ENCODE measurements around the gene PI4KA.
"Not testable (repeated sequence)": the region's sequence is repeated elsewhere in the genome, so short reads cannot be mapped to it uniquely, and the experiment has no call there.

Gene PI4KA

GRCh38 chr22:20858615-20859416 lies at the start of gene PI4KA, which contains the start of gene SNAP29:
TSS of gene PI4KA (minus strand) at chr22:20858811. CDS start at chr22:20858725, 86 bp downstream.
TSS of gene SNAP29 (plus strand) at chr22:20859007. CDS start at chr22:20859111, 104 bp downstream.
- Mint-ChIP-seq H3K4me3 (peak within 1 kb of the TSS; percentile 92), H3K36me3 (peaks cover 56% of the 10 kb centered on the region), H3K9me3 (no peaks in the 10 kb centered on the region), H3K27ac (peak within 1 kb of the TSS; percentile 91), H3K4me1 (peaks cover 55% of the 10 kb centered on the region)
- peak; percentile 93 to 99 for DNase-seq (ENCODE audit: low spot score in 2 of 2)
- ATAC-seq: peak; percentile 95

DNA sequence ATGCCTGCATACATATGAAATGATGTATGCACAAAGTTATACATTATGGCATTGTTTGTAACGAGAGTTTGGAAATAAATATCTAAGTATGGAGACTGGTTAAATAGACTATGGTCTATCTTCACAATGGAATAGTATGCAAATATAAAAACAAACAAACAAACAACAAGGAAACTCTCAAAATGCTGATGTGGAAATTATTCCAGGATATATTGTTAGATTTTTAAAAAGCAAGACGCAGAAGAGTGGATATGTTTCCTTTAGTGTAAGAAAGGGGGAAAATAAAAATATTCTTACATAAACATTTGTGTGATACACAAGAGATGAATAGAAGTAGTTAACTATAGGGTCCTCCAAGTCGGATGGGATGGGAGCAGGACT lies 47.8 kb upstream of the PI4KA start:
- Mint-ChIP-seq H3K4me1 (no peaks in the 10 kb centered on the region), H3K36me3 (no peaks in the 10 kb centered on the region), H3K27ac (no peak overlapping the region), H3K9me3 (no peaks in the 10 kb centered on the region), H3K4me3 (no peak overlapping the region)
- ATAC-seq: no peak
- DNase-seq (ENCODE audit: low spot score in 2 of 2): no peak

DNA sequence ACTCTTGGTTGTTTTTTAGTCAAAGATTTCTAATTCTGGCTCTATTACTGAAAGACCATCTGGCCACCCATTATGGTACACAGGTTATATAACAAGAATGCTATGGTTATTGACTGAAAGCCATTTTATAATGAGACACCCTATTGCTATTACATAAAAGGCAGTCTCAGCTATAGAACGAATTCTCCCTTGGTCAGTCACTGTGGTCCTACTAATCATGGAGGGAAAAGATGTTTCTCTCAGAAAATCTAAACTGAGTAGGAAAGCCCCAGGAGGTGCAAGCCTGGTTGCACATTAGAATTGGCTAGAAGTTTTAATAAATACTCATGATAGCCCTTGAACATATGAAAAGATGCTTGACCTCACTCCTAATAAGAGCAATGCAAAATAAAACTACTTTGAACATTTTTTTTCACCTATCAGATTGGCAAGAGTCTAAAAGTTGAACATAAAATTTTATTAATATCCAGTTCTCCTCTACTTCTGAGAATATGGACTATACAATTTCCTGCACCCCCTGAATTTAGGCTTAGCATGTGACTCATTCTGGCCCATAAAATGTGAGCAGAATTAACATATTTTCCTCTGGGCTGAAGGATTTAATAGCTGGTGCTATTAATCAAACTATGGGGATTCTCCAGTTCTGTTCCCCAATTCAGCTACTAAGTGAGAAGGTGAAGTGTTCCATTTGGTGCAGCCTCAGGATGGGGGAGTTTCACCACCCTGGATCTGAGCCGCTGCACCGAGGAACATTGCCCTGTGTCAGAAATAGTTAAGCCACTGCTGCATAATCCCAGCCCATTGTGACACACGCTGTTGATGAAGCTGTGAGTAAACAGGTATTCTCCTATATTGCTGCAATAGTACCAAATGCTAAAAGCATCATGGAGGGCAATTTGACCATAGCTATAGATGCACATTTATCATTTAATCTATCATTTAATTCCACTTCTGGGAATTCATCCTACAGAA lies 47.1 kb upstream of the PI4KA start:
- no peak overlapping the region for H3K27ac Mint-ChIP-seq
- DNase-seq (ENCODE audit: low spot score in 2 of 2): no peak
- no peak for ATAC-seq
- no peaks in the 10 kb centered on the region for H3K36me3 Mint-ChIP-seq
- no peaks in the 10 kb centered on the region for H3K4me1 Mint-ChIP-seq
- no peaks in the 10 kb centered on the region for H3K9me3 Mint-ChIP-seq
- H3K4me3 Mint-ChIP-seq: no peak overlapping the region

- H3K4me3 Mint-ChIP-seq: no peak overlapping the region
Measured at GRCh38 chr22:20904980-20905355, 46.4 kb upstream of the PI4KA start.

GRCh38 chr22:20904008-20904979 lies 45.7 kb upstream of the PI4KA start:
- H3K4me1 Mint-ChIP-seq: no peaks in the 10 kb centered on the region
- no peaks in the 10 kb centered on the region for H3K36me3 Mint-ChIP-seq
- H3K27ac Mint-ChIP-seq: no peak overlapping the region
- H3K9me3 Mint-ChIP-seq: no peaks in the 10 kb centered on the region
- DNase-seq (ENCODE audit: low spot score in 2 of 2): no peak
- no peak overlapping the region for H3K4me3 Mint-ChIP-seq
- peak; percentile 40 for ATAC-seq

More at GRCh38 chr22:20904980-20905355, 46.4 kb upstream of the PI4KA start:
- Mint-ChIP-seq H3K36me3 (no peaks in the 10 kb centered on the region), H3K27ac (no peak overlapping the region), H3K9me3 (no peaks in the 10 kb centered on the region), H3K4me1 (no peaks in the 10 kb centered on the region)
- no peak for DNase-seq (ENCODE audit: low spot score in 2 of 2)
- no peak for ATAC-seq

- Mint-ChIP-seq H3K4me3 (no peak overlapping the region), H3K27ac (no peak overlapping the region), H3K4me1 (no peaks in the 10 kb centered on the region), H3K9me3 (no peaks in the 10 kb centered on the region), H3K36me3 (no peaks in the 10 kb centered on the region)
- ATAC-seq (no peak), DNase-seq (ENCODE audit: low spot score in 2 of 2) (no peak)
Measured at GRCh38 chr22:20903093-20903492, 44.5 kb upstream of the PI4KA start.

- not testable (repeated sequence) for H3K9me3 Mint-ChIP-seq; H3K4me3 Mint-ChIP-seq; H3K27ac Mint-ChIP-seq; ATAC-seq; DNase-seq (ENCODE audit: low spot score in 2 of 2); H3K4me1 Mint-ChIP-seq; H3K36me3 Mint-ChIP-seq
Measured at GRCh38 chr22:20901093-20902033, 42.8 kb upstream of the PI4KA start.

- DNase-seq (ENCODE audit: low spot score in 2 of 2) (no peak), ATAC-seq (no peak)
- H3K4me1 Mint-ChIP-seq: no peaks in the 10 kb centered on the region
- H3K27ac Mint-ChIP-seq: no peak overlapping the region
- H3K9me3 Mint-ChIP-seq: no peaks in the 10 kb centered on the region
- H3K4me3 Mint-ChIP-seq: no peak overlapping the region
- peaks cover 6% of the 10 kb centered on the region for H3K36me3 Mint-ChIP-seq
Measured at GRCh38 chr22:20899827-20900423, 41.3 kb upstream of the PI4KA start.

DNA sequence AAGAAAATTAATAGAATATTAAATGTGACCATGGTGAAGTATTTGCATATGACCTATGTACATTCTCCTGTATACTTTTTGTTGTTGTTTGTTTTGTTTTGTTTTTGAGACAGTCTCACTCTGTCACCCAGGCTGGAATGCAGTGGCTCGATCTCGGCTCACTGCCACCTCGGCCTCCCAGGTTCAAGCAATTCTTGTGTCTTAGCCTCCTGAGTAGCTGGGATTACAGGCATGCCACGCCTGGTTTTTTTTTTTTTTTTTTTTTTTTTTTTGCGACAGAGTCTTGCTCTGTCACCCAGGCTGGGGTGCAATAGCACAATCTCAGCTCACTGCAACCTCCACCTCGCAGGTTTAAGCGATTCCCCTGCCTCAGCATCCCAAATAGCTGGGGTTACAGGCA lies 39.1 kb upstream of the PI4KA start:
- not testable (repeated sequence) for H3K4me3 Mint-ChIP-seq; H3K27ac Mint-ChIP-seq; DNase-seq (ENCODE audit: low spot score in 2 of 2); ATAC-seq; H3K4me1 Mint-ChIP-seq; H3K36me3 Mint-ChIP-seq; H3K9me3 Mint-ChIP-seq

DNA sequence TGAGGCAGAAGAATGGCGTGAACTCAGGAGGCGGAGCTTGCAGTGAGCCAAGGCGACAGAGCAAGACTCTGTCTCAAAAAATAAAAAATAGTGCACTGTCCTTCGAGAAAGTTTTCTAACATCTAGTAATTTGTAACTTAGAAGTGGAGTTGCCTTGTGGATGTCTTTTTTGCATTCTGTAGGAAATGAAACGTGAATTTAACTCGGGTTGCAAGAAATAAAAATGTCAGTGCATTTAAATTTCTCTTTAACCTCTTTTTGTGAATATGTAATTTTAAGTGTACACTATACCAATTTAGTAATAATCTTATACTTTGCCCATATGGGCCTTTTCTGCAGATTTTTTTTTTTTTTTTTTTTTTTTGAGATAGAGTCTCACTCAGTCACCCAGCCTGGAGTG lies 32.4 kb upstream of the PI4KA start:
- H3K4me3 Mint-ChIP-seq: no peak overlapping the region
- ATAC-seq: no peak
- no peak overlapping the region for H3K27ac Mint-ChIP-seq

DNA sequence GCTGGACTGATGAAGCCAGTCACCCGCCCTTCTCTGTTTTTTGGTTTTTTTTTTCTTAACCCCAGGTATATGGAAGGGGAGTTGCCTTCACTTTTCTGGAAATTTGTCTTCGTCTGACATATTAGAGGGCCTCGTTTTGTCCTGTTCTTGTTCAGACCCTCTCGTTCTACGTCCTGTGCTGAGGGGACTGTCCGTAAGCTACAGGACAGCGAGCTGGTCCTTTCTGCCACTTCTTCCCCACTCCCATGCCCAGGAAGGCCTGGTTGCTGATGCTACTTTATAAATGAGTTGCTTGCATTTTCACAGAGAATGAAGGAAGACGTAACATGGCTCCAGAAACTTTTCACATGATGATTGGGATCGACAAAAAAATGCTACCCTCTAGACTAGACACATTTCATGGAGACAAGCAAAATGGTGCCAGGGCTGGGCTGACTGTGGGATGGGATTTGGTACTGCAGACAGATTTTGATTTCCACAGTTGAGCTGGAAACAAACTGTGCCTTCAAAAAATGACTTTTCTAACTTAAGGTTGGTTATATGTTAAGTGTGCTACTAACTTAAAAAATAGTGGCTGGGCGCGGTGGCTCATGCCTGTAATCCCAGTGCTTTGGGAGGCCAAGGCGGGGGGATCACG lies 31.4 kb upstream of the PI4KA start:
- no peak for ATAC-seq
- Mint-ChIP-seq H3K4me3 (no peak overlapping the region), H3K9me3 (no peaks in the 10 kb centered on the region), H3K27ac (no peak overlapping the region), H3K4me1 (peaks cover 5% of the 10 kb centered on the region), H3K36me3 (peaks cover 46% of the 10 kb centered on the region)
- DNase-seq (ENCODE audit: low spot score in 2 of 2): no peak

More for the DNA sequence above, 32.4 kb upstream of the PI4KA start:
- no peaks in the 10 kb centered on the region for H3K4me1 Mint-ChIP-seq
- peaks cover 37% of the 10 kb centered on the region for H3K36me3 Mint-ChIP-seq
- no peak for DNase-seq (ENCODE audit: low spot score in 2 of 2)
- no peaks in the 10 kb centered on the region for H3K9me3 Mint-ChIP-seq

- Mint-ChIP-seq H3K27ac (no peak overlapping the region), H3K36me3 (peaks cover 54% of the 10 kb centered on the region), H3K4me3 (no peak overlapping the region), H3K4me1 (peaks cover 5% of the 10 kb centered on the region), H3K9me3 (no peaks in the 10 kb centered on the region)
- no peak for ATAC-seq
- DNase-seq (ENCODE audit: low spot score in 2 of 2): no peak
Measured at GRCh38 chr22:20889025-20889704, 30.6 kb upstream of the PI4KA start.

DNA sequence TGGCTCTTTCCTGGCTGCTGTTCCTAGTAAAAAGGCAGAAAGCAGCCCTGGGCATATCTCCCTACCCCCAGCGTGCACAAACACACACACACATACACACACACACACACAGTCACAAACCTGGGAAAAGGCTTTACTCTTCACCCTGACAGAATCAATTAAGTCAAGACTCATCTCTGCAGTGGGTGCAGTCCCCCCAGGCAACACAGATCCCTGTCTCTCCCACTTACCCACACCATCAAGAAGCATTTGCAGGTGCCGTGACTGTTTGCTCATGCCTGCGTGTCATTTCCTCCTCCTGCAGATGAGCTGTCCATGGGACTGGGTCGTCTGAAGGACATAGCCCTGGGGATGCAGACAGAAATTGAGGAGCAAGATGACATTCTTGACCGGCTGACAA lies 28.8 kb upstream of the PI4KA start:
- DNase-seq (ENCODE audit: low spot score in 2 of 2) (no peak), ATAC-seq (no peak)
- Mint-ChIP-seq H3K4me3 (no peak overlapping the region), H3K9me3 (no peaks in the 10 kb centered on the region), H3K4me1 (peaks cover 5% of the 10 kb centered on the region), H3K27ac (peak overlapping the region; percentile 29), H3K36me3 (peaks cover 72% of the 10 kb centered on the region)
